Left colon (tissue), 2 donors: ENCODE data around the gene DLGAP1. TPM values are rescaled to one million over a fixed set of nuclear protein-coding genes. Genes with fewer than 3 reads are reported as not detected.

ENCODE experiments used
- ATAC-seq: fragments of 200-7000 bp; cut with Tn5 transposase; one replicate; pipeline ENCODE4 v1.9.1; 2020; ENCODE audit warnings: mild to moderate bottlenecking, moderate library complexity
- DNase-seq, 2 donors: peaks; one replicate each; pipeline ENCODE4 v3.0.0-alpha.2; 2020
- intact Hi-C, 2 donors: fragments of 100-400 bp; cut with DNase I in 1 of 2; cut with micrococcal nuclease in 1 of 2; formaldehyde crosslinking; loops; one replicate each; pipeline versions ENCODE4 v1.11.2 to v1.14.0; 2022; cut with DNase I, micrococcal nuclease
- total RNA-seq, 2 donors: library from RNA; stranded (reverse); fragmentation: NEBNext Ultra II Directional; extraction: Animal tissue kit (Norgen Biotek cat#: 25700); gene quantifications; one replicate each; pipeline ENCODE4 v1.2.1, GENCODE V29; 2021
- donor health status: DM: no; HTN: no; CAD: no.
- donor health status: DM: yes; HTN: yes; CAD: no.

The DLGAP1 gene
- total RNA-seq, 2 donors from 2014 or later, result 0.95 to 2.2 TPM

GRCh38 chr18:3873211-3873610 is 581.9 kb downstream of the DLGAP1 start:
- no peak for DNase-seq
- intact Hi-C loops, result loop anchor here in 1 of 2 donors (10.0 kb wide), 1 partner anchor 98 kb away; no protein-coding TSS in a partner anchor
- no peak for ATAC-seq

- ATAC-seq (no peak), DNase-seq (no peak)
- intact Hi-C loops, result loop anchor here in 1 of 2 donors (10.0 kb wide), 1 partner anchor 98 kb away; no protein-coding TSS in a partner anchor
These were observed 582.5 kb downstream of the DLGAP1 start for GRCh38 chr18:3872641-3873040.

GRCh38 chr18:3871687-3872086 is 583.4 kb downstream of the DLGAP1 start:
- intact Hi-C loops, result loop anchor here in 1 of 2 donors (10.0 kb wide), 1 partner anchor 97 kb away; no protein-coding TSS in a partner anchor
- no peak for DNase-seq

GRCh38 chr18:3870914-3871313 is 584.2 kb downstream of the DLGAP1 start:
- DNase-seq (no peak), ATAC-seq (no peak)
- intact Hi-C loops, result loop anchor here in 1 of 2 donors (10.0 kb wide), 1 partner anchor 96 kb away; no protein-coding TSS in a partner anchor

More at GRCh38 chr18:3871687-3872086, 583.4 kb downstream of the DLGAP1 start:
- ATAC-seq, result no peak

- ATAC-seq, result peak; percentile 70
- intact Hi-C loops, result loop anchor here in 1 of 2 donors (10.0 kb wide), 1 partner anchor 95 kb away; no protein-coding TSS in a partner anchor
- DNase-seq, result no peak
These were observed 585.3 kb downstream of the DLGAP1 start for GRCh38 chr18:3869848-3870247.

GRCh38 chr18:3867864-3868311 is 587.2 kb downstream of the DLGAP1 start:
- intact Hi-C loops, result no loop called here

GRCh38 chr18:3867236-3867635 is 587.9 kb downstream of the DLGAP1 start:
- intact Hi-C loops, result no loop called here
- DNase-seq (no peak), ATAC-seq (no peak)

More at GRCh38 chr18:3867864-3868311, 587.2 kb downstream of the DLGAP1 start:
- DNase-seq (no peak), ATAC-seq (no peak)

- intact Hi-C loops, result no loop called here
- DNase-seq (no peak), ATAC-seq (no peak)
These were observed 590.3 kb downstream of the DLGAP1 start for GRCh38 chr18:3864669-3865298.

GRCh38 chr18:3863593-3863992 is 591.5 kb downstream of the DLGAP1 start:
- DNase-seq, result no peak
- ATAC-seq, result no peak
- intact Hi-C loops, result no loop called here

- DNase-seq (no peak), ATAC-seq (no peak)
- intact Hi-C loops, result no loop called here
These were observed 592.1 kb downstream of the DLGAP1 start for GRCh38 chr18:3863006-3863405.

- DNase-seq, result no peak
- no peak for ATAC-seq
- intact Hi-C loops, result no loop called here
These were observed 593.6 kb downstream of the DLGAP1 start for GRCh38 chr18:3861495-3861894.

GRCh38 chr18:3857544-3857943 is 597.6 kb downstream of the DLGAP1 start:
- intact Hi-C loops, result no loop called here
- ATAC-seq, result no peak
- DNase-seq, result no peak

- ATAC-seq, result no peak
- DNase-seq, result no peak
- intact Hi-C loops, result no loop called here
These were observed 599.1 kb downstream of the DLGAP1 start for GRCh38 chr18:3855966-3856365.

GRCh38 chr18:3852321-3852720 is 602.8 kb downstream of the DLGAP1 start:
- ATAC-seq (no peak), DNase-seq (no peak)
- intact Hi-C loops, result no loop called here

- no peak for DNase-seq
- ATAC-seq, result no peak
- intact Hi-C loops, result no loop called here
These were observed 603.9 kb downstream of the DLGAP1 start for GRCh38 chr18:3851159-3851558.

GRCh38 chr18:3848316-3848715 is 606.8 kb downstream of the DLGAP1 start:
- DNase-seq (no peak), ATAC-seq (no peak)
- intact Hi-C loops, result no loop called here

- DNase-seq (no peak), ATAC-seq (no peak)
- intact Hi-C loops, result no loop called here
These were observed 609.9 kb downstream of the DLGAP1 start for GRCh38 chr18:3845161-3845560.

- ATAC-seq, result no peak
- intact Hi-C loops, result no loop called here
- no peak for DNase-seq
These were observed 612.3 kb downstream of the DLGAP1 start for GRCh38 chr18:3842844-3843243.

GRCh38 chr18:3840766-3841165 is 614.3 kb downstream of the DLGAP1 start:
- DNase-seq, result no peak
- ATAC-seq, result no peak
- intact Hi-C loops, result no loop called here

GRCh38 chr18:3839581-3839981 is 615.5 kb downstream of the DLGAP1 start:
- intact Hi-C loops, result loop anchor here in 1 of 2 donors (10.0 kb wide), 1 partner anchor 55 kb away; no protein-coding TSS in a partner anchor
- DNase-seq, result no peak
- ATAC-seq, result no peak
